ENCODE data around the gene RFC5. TPM values are rescaled to one million over a fixed set of nuclear protein-coding genes. Genes with fewer than 3 reads are reported as not detected.
"Not testable (repeated sequence)": the region's sequence is repeated elsewhere in the genome, so short reads cannot be mapped to it uniquely, and the experiment has no call there.

The RFC5 gene
- total RNA-seq, 1 donor from 2014 or later = 12.1 TPM

DNA sequence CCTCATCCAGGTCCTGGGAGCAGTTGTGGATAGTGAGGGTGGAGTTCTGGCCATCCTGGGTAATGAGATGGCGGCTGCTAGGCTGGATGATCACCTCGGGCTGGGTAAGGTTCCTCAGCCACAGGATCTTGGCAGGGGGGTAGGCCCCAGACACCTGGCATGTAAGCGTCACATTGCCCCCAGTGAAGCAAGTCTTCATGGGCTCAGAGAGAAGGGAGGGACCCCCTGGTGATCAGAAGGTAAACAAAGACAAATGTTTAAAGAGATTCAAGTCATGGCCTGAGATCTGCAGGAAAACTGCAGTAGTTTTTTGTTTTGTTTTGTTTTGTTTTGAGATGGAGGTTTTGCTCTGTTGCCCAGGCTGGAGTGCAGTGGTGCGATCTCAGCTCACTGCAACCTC, 57.3 kb downstream of the RFC5 start:
- no peak for DNase-seq (ENCODE audit: low read depth in 2 of 2)

DNA sequence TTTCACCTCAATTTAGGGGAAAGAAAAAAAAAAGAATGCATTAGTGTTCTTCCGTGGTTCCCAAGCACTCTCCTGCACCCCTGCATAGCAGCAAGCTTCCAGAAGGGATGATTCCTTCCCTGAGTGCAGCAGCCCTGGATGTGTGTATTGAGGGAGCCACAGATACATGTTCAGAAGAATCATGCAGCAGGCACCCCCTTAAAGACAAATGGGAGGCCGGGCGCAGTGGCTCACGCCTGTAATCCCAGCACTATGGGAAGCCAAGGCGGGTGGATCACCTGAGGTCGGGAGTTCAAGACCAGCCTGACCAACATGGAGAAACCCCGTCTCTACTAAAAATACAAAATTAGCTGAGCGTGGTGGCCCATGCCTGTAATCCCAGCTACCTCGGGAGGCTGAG, 65.0 kb downstream of the RFC5 start:
- not testable (repeated sequence) for DNase-seq (ENCODE audit: low read depth in 2 of 2)

Other genes starting within 250 kb of the RFC5 start
- under 0.01 and 0.22 TPM in 2 replicates for gene KSR2, start 47.7 kb upstream of the RFC5 start, total RNA-seq
- 82.4 and 174 TPM in 2 replicates for gene WSB2, start 44.5 kb downstream of the RFC5 start, total RNA-seq
- 39.4 and 49.8 TPM in 2 replicates for gene VSIG10, start 87.3 kb downstream of the RFC5 start, total RNA-seq
- gene PEBP1, start 119.4 kb downstream of the RFC5 start, total RNA-seq = 146 and 161 TPM in 2 replicates

Data from lung microvascular endothelial cell (primary cell).